ENCODE measurements around the gene ZNF665. TPM values are rescaled to one million over a fixed set of nuclear protein-coding genes. Genes with fewer than 3 reads are reported as not detected.

Gene ZNF665
- total and polyA plus RNA-seq, 11 donors: 0.38 to 3.6 (median 1.00) TPM

- TF ChIP-seq POLR2A (IDR thresholded peaks at IDR 0.05): no peak
- TF ChIP-seq CTCF (IDR thresholded peaks at IDR 0.05): no peak
- no peaks in the 10 kb centered on the region for H3K4me1 ChIP-seq
- 93 to 99% (median 95%) methylated on average over 3 of the region's 3 CpGs for WGBS, 4 donors
Observed at GRCh38 chr19:53165691-53166091, 27.5 kb downstream of the ZNF665 start.

GRCh38 chr19:53161123-53161522 lies 32.0 kb downstream of the ZNF665 start:
- WGBS, 4 donors: 54 to 69% (median 61%) methylated on average over 3 of the region's 3 CpGs
- Histone ChIP-seq H3K27me3 (no peaks in the 10 kb centered on the region), H3K4me1 (peaks cover 0 to 24% (median 11%) of the 10 kb centered on the region in 12 donors), H3K4me3 (no peak overlapping the region), H3K9me3 (peaks cover 0 to 66% (median 30%) of the 10 kb centered on the region in 12 donors), H3K27ac (no peak overlapping the region), H3K36me3 (peaks cover 0 to 18% (median 0%) of the 10 kb centered on the region in 9 donors)
- intact Hi-C loops (cut with DNase I): no loop called here
- no peak for ATAC-seq
- TF ChIP-seq CTCF (IDR thresholded peaks at IDR 0.05) (no peak), POLR2A (IDR thresholded peaks at IDR 0.05) (no peak)
- DNase-seq: no peak

More at GRCh38 chr19:53165691-53166091, 27.5 kb downstream of the ZNF665 start:
- Histone ChIP-seq H3K36me3 (peaks cover 0 to 22% (median 0%) of the 10 kb centered on the region in 9 donors), H3K9me3 (peaks cover 0 to 91% (median 52%) of the 10 kb centered on the region in 12 donors), H3K4me3 (no peak overlapping the region), H3K27me3 (no peaks in the 10 kb centered on the region), H3K27ac (no peak overlapping the region)
- intact Hi-C loops (cut with DNase I): no loop called here
- no peak for ATAC-seq
- no peak for DNase-seq

- peaks cover 0 to 10% (median 2%) of the 10 kb centered on the region in 9 donors for H3K36me3 ChIP-seq
- H3K4me3 ChIP-seq: no peak overlapping the region
- TF ChIP-seq CTCF (IDR thresholded peaks at IDR 0.05): no peak
- no peak for TF ChIP-seq POLR2A (IDR thresholded peaks at IDR 0.05)
- DNase-seq (no peak), ATAC-seq (no peak)
- peaks cover 0 to 24% (median 11%) of the 10 kb centered on the region in 12 donors for H3K4me1 ChIP-seq
- no peak overlapping the region for H3K27ac ChIP-seq
- 91 to 94% (median 92%) methylated on average over 3 of the region's 3 CpGs for WGBS, 4 donors
- H3K9me3 ChIP-seq: peaks cover 0 to 58% (median 22%) of the 10 kb centered on the region in 12 donors
- no peaks in the 10 kb centered on the region for H3K27me3 ChIP-seq
- intact Hi-C loops (cut with DNase I): no loop called here
Observed at GRCh38 chr19:53160350-53160749, 32.8 kb downstream of the ZNF665 start.

GRCh38 chr19:53158119-53158656 lies 35.0 kb downstream of the ZNF665 start:
- H3K4me1 ChIP-seq: peaks cover 0 to 24% (median 11%) of the 10 kb centered on the region in 12 donors
- TF ChIP-seq POLR2A (IDR thresholded peaks at IDR 0.05) (no peak), CTCF (IDR thresholded peaks at IDR 0.05) (no peak)
- no peaks in the 10 kb centered on the region for H3K27me3 ChIP-seq
- intact Hi-C loops (cut with DNase I): loop anchor here in 4 of 10 donors (2.0 to 10.0 kb wide), 7 partner anchors 34 to 97 kb away; partner anchors contain the start of genes VN1R2 (in 1 of the 4), ZNF160 (in 1 of the 4), ZNF665 (in 1 of the 4) and ZNF677 (in 1 of the 4)
- H3K4me3 ChIP-seq: peak overlapping the region; percentile 70 to 88 (median 74)
- 0 to 3% (median 1%) methylated on average over 29 to 41 of the region's 41 CpGs for WGBS, 4 donors
- H3K27ac ChIP-seq: peak overlapping the region; percentile 44 to 89 (median 82)
- DNase-seq (peak; percentile 31 to 64 (median 42)), ATAC-seq (peak; percentile 18 to 57 (median 48))
- H3K9me3 ChIP-seq: peaks cover 0 to 52% (median 5%) of the 10 kb centered on the region in 12 donors
- H3K36me3 ChIP-seq: peaks cover 0 to 14% (median 6%) of the 10 kb centered on the region in 9 donors

Data from heart left ventricle (tissue), 16 donors.